Upper lobe of right lung (tissue), 1 donor: ENCODE measurements around the gene SCIMP. TPM values are rescaled to one million over a fixed set of nuclear protein-coding genes. Genes with fewer than 3 reads are reported as not detected.

ENCODE experiments used
- ATAC-seq: fragments of 200-7000 bp; cut with Tn5 transposase; one replicate; pipeline ENCODE4 v1.9.1; 2020; ENCODE audit warnings: mild to moderate bottlenecking, moderate library complexity
- DNase-seq: peaks from one replicate; pipeline ENCODE4 v3.0.0-alpha.2; 2020
- H3K27ac ChIP-seq: fragments of 200-600 bp; one replicate; pipeline ENCODE4 v1.8.0; 2022
- H3K27me3 ChIP-seq: fragments of 200-600 bp; one replicate; pipeline ENCODE4 v1.8.0; 2022; ENCODE audit warnings: mild to moderate bottlenecking
- H3K36me3 ChIP-seq: fragments of 200-600 bp; one replicate; pipeline ENCODE4 v1.8.0; 2022
- H3K4me1 ChIP-seq: fragments of 200-600 bp; one replicate; pipeline ENCODE4 v1.8.0; 2022
- H3K4me3 ChIP-seq: fragments of 200-600 bp; one replicate; pipeline ENCODE4 v1.8.0; 2022; ENCODE audit warnings: mild to moderate bottlenecking
- H3K9me3 ChIP-seq: fragments of 200-600 bp; one replicate; pipeline ENCODE4 v1.8.0; 2022
- intact Hi-C: fragments of 100-400 bp; cut with DNase I; formaldehyde crosslinking; loops from one replicate; pipeline ENCODE4 v1.11.0; 2022
- total RNA-seq: library from RNA; stranded (reverse); fragmentation: NEBNext Ultra II Directional; extraction: Animal tissue kit (Norgen Biotek cat#: 25700); gene quantifications from one replicate; pipeline ENCODE4 v1.2.1, GENCODE V29; 2021
- TF ChIP-seq, protein P1 (sequence below): fragments of 200-600 bp; IDR thresholded peaks from one replicate; pipeline ENCODE4 v1.8.0; 2022; ENCODE audit warnings: antibody characterized with exemption
- donor health status: DM: no; HTN: yes; CAD: no; lungs with severe emphysema.

Gene SCIMP
- total RNA-seq, 1 donor from 2014 or later, result 24.8 TPM

DNA sequence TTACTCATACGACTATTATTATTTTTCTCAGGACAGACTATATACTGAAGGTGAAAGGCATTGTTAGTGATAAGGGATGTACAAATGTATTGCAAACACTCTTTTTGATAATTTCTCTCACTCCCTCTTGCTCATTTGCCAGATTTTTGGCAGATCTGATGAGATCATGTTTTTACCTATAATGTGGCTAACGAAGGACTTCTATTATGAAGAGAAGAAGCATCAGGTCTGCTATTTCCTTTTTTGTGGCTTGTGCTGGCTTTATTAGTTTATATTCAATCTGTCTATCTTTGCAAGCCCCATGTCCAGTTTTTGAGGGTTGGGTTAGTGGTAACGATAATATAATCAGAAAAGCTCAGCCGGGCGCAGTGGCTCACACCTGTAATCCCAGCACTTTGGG is 22.5 kb upstream of the SCIMP start:
- DNase-seq (no peak), ATAC-seq (no peak)
- intact Hi-C loops, result no loop called here
- no peaks in the 10 kb centered on the region for H3K4me1 ChIP-seq
- no peaks in the 10 kb centered on the region for H3K36me3 ChIP-seq
- H3K27ac ChIP-seq, result no peak overlapping the region
- no peaks in the 10 kb centered on the region for H3K27me3 ChIP-seq
- TF ChIP-seq, protein P1, sequence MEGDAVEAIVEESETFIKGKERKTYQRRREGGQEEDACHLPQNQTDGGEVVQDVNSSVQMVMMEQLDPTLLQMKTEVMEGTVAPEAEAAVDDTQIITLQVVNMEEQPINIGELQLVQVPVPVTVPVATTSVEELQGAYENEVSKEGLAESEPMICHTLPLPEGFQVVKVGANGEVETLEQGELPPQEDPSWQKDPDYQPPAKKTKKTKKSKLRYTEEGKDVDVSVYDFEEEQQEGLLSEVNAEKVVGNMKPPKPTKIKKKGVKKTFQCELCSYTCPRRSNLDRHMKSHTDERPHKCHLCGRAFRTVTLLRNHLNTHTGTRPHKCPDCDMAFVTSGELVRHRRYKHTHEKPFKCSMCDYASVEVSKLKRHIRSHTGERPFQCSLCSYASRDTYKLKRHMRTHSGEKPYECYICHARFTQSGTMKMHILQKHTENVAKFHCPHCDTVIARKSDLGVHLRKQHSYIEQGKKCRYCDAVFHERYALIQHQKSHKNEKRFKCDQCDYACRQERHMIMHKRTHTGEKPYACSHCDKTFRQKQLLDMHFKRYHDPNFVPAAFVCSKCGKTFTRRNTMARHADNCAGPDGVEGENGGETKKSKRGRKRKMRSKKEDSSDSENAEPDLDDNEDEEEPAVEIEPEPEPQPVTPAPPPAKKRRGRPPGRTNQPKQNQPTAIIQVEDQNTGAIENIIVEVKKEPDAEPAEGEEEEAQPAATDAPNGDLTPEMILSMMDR, result no peak
- H3K9me3 ChIP-seq, result no peaks in the 10 kb centered on the region
- H3K4me3 ChIP-seq, result no peak overlapping the region

DNA sequence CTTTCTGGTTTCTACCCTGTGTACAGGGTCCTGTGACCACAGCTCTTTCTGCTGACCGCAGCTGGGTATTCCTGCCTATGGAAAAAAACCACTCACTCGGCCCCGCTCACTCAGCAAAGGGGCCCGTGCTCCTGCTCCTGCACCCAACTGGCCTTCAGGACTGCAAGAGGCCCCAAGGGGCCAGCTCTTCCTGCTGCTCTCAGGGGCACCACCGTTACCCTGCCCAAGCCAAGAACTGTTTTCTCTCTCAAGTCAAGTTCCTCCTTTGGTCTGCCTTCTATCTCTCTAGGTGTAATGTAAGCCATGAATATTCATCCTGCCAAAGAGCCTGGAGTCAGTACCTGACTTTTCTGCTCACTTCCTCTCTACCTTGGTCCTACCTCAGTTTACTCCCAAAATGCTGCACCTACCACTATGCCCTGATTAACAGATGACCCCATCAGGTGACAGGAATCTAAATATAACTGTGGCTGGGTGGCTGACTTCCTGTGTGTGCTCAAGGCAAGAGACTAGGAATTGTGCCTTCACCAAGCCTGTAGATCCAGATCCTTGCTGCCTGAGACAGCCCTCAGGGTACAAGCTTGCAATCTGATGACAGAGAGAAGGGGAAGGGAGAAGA is 20.4 kb upstream of the SCIMP start:
- H3K4me1 ChIP-seq, result no peaks in the 10 kb centered on the region
- no peaks in the 10 kb centered on the region for H3K27me3 ChIP-seq
- no peaks in the 10 kb centered on the region for H3K9me3 ChIP-seq
- no peak overlapping the region for H3K4me3 ChIP-seq
- ATAC-seq (no peak), DNase-seq (no peak)
- H3K36me3 ChIP-seq, result no peaks in the 10 kb centered on the region
- TF ChIP-seq, protein P1, result no peak
- H3K27ac ChIP-seq, result no peak overlapping the region
- intact Hi-C loops, result no loop called here

DNA sequence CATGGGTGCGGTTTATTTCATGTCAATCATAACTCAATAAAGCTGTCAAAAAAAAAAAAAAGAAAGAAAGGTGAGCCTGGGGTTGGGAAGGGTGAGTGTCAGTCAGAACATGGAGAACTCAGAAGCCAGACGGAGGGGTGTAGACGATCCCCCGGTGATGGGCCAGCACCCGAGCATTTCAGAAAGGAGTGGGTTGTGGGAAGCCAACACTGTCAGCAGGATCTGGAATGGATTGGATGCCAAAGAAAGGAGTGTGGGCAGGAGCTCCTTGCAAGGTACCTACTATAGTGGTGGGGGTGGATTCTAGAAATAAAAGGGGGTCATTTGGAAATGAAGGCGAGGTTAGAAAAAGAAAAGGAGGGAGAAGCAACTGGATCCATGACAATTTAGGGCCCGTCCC is 19.8 kb upstream of the SCIMP start:
- no peak for DNase-seq
- Histone ChIP-seq H3K27me3 (no peaks in the 10 kb centered on the region), H3K36me3 (no peaks in the 10 kb centered on the region), H3K9me3 (no peaks in the 10 kb centered on the region), H3K4me3 (no peak overlapping the region), H3K27ac (no peak overlapping the region), H3K4me1 (no peaks in the 10 kb centered on the region)
- intact Hi-C loops, result no loop called here
- no peak for ATAC-seq
- TF ChIP-seq, protein P1, result no peak

DNA sequence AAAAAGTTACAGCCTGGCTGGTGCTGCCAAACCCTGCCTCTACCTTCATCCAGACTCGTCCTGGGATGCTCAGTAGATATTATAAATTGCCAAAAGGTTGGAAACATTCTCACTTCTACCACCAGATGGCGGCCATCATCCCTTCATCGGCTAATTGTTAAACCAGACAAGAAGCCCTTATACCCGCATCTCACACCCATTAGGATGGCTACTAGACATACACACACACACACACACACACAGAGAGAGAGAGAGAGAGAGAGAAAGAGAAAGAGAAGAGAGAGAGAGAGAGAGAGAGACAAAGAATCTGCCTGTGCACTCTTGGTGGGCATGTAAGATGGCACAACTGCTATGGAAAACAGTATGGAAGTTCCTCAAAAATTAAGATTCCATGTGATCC is 15.0 kb upstream of the SCIMP start:
- peak; percentile 88 for ATAC-seq

DNA sequence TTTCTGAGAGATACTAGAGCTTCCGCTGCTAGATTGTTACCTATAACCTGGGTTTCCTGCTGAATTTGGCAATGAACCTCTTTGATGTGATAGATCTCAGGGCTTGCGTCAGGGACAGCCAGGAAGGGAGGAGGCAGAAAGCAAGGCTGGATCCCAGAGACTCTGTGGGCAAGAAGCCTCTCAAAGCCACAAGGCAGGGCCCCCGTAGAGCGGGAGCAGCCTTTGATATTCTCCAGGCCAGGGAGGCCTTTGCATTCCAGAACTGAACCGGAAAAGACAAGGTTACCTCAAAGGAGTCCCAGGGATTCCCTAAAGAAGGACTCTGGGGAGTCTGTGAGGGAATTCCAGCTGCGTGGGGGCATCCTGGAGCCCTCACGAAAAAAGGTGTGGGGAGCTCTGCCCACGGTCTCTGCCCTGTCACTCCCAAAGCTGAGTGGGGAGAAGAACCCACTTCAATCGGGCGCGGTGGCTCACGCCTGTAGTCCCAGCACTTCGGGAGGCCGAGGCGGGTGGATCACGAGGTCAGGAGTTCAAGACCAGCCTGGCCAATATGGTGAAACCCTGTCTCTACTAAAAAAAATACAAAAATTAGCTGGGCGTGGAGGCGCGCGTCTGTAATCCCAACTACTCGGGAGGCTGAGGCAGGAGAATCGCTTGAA is 14.3 kb upstream of the SCIMP start:
- DNase-seq, result no peak
- no peak overlapping the region for H3K27ac ChIP-seq
- no peaks in the 10 kb centered on the region for H3K27me3 ChIP-seq
- H3K4me3 ChIP-seq, result no peak overlapping the region
- ATAC-seq, result no peak
- no peaks in the 10 kb centered on the region for H3K36me3 ChIP-seq
- TF ChIP-seq, protein P1, result no peak
- intact Hi-C loops, result no loop called here
- H3K4me1 ChIP-seq, result no peaks in the 10 kb centered on the region
- H3K9me3 ChIP-seq, result no peaks in the 10 kb centered on the region

More for the DNA sequence above, 15.0 kb upstream of the SCIMP start:
- no peaks in the 10 kb centered on the region for H3K36me3 ChIP-seq
- TF ChIP-seq, protein P1, result peak; percentile 53
- H3K4me3 ChIP-seq, result no peak overlapping the region
- no peak for DNase-seq
- intact Hi-C loops, result no loop called here
- no peaks in the 10 kb centered on the region for H3K27me3 ChIP-seq
- H3K9me3 ChIP-seq, result no peaks in the 10 kb centered on the region
- no peak overlapping the region for H3K27ac ChIP-seq
- no peaks in the 10 kb centered on the region for H3K4me1 ChIP-seq
